Ascending aorta (tissue), 2 donors: ENCODE results near the gene GDPD1. TPM values are rescaled to one million over a fixed set of nuclear protein-coding genes. Genes with fewer than 3 reads are reported as not detected.

ENCODE experiments used
- DNase-seq, 2 donors: peaks; one replicate each; pipeline ENCODE4 v3.0.0-alpha.2; 2019; ENCODE audit warnings: low spot score in 2 of 2
- H3K27ac ChIP-seq, 2 donors: fragments of 200-600 bp; sonication (generic); one replicate each; pipeline ENCODE4 v1.5.1; 2016 to 2017; ENCODE audit warnings: mild to moderate bottlenecking in 1 of 2
- H3K27me3 ChIP-seq: fragments of 200-600 bp; sonication (generic); one replicate; pipeline ENCODE4 v1.5.1; 2017
- H3K36me3 ChIP-seq, 2 donors: fragments of 200-600 bp; sonication (generic); one replicate each; pipeline ENCODE4 v1.5.1; 2016
- H3K4me1 ChIP-seq, 2 donors: fragments of 200-600 bp; sonication (generic); one replicate each; pipeline ENCODE4 v1.5.1; 2016 to 2017; ENCODE audit warnings: mild to moderate bottlenecking in 1 of 2
- H3K4me3 ChIP-seq, 2 donors: fragments of 200-600 bp; sonication (generic); one replicate each; pipeline ENCODE4 v1.5.1; 2016 to 2017; ENCODE audit warnings: mild to moderate bottlenecking in 1 of 2
- H3K9me3 ChIP-seq, 2 donors: fragments of 200-600 bp; sonication (generic); one replicate each; pipeline ENCODE4 v1.5.1; 2016
- CTCF ChIP-seq, 3 experiments: fragments of 200-600 bp in 2 of 3; fragments of 450-650 bp in 1 of 3; sonication (generic) in 2 of 3; IDR thresholded peaks; one replicate each; pipeline ENCODE4 v1.5.1; 2016 to 2019; ENCODE audit warnings: antibody characterized with exemption in 3 of 3, mild to moderate bottlenecking in 1 of 3, moderate library complexity in 1 of 3
- intact Hi-C: fragments of 100-400 bp; cut with DNase I; formaldehyde crosslinking; loops from one replicate; pipeline ENCODE4 v1.15.1; 2023
- total RNA-seq: library from RNA; depleted of rRNA; stranded (reverse); fragments of >200 nt; gene quantifications from one replicate; pipeline ENCODE4 v1.1.0, GENCODE V29; 2016

Gene GDPD1
- total RNA-seq, 1 donor from 2014 or later: not detected

GRCh38 chr17:59193336-59193862 is 26.9 kb upstream of the GDPD1 start:
- intact Hi-C loops: no loop called here
- Histone ChIP-seq H3K27me3 (no peaks in the 10 kb centered on the region), H3K27ac (no peak overlapping the region), H3K9me3 (no peaks in the 10 kb centered on the region), H3K36me3 (no peaks in the 10 kb centered on the region), H3K4me3 (no peak overlapping the region), H3K4me1 (no peaks in the 10 kb centered on the region)
- DNase-seq: no peak
- TF ChIP-seq CTCF (IDR thresholded peaks at IDR 0.05): no peak

- Histone ChIP-seq H3K4me3 (no peak overlapping the region), H3K27me3 (no peaks in the 10 kb centered on the region), H3K36me3 (no peaks in the 10 kb centered on the region), H3K4me1 (no peaks in the 10 kb centered on the region), H3K9me3 (no peaks in the 10 kb centered on the region), H3K27ac (no peak overlapping the region)
- DNase-seq: no peak
- intact Hi-C loops: no loop called here
- no peak for TF ChIP-seq CTCF (IDR thresholded peaks at IDR 0.05)
Observed at GRCh38 chr17:59199398-59199797, 20.9 kb upstream of the GDPD1 start.

- no peaks in the 10 kb centered on the region for H3K4me1 ChIP-seq
- H3K36me3 ChIP-seq: no peaks in the 10 kb centered on the region
- TF ChIP-seq CTCF (IDR thresholded peaks at IDR 0.05): no peak
- intact Hi-C loops: no loop called here
- H3K9me3 ChIP-seq: no peaks in the 10 kb centered on the region
- no peak overlapping the region for H3K27ac ChIP-seq
- H3K4me3 ChIP-seq: no peak overlapping the region
- DNase-seq: no peak
- no peaks in the 10 kb centered on the region for H3K27me3 ChIP-seq
Observed at GRCh38 chr17:59202320-59202719, 18.0 kb upstream of the GDPD1 start.

GRCh38 chr17:59219370-59219769 is 941 bp upstream of the GDPD1 start:
- H3K4me3 ChIP-seq: peak overlapping the region in 1 of 2 donors; percentile 84
- H3K4me1 ChIP-seq: no peaks in the 10 kb centered on the region
- H3K27ac ChIP-seq: no peak overlapping the region
- intact Hi-C loops: loop anchor here (10.0 kb wide), 1 partner anchor 695 kb away; no protein-coding TSS in a partner anchor
- no peaks in the 10 kb centered on the region for H3K27me3 ChIP-seq
- DNase-seq: no peak
- TF ChIP-seq CTCF (IDR thresholded peaks at IDR 0.05): no peak
- H3K36me3 ChIP-seq: peaks cover under 1 to 7% of the 10 kb centered on the region in 2 donors
- H3K9me3 ChIP-seq: no peaks in the 10 kb centered on the region

- Histone ChIP-seq H3K27ac (no peak overlapping the region), H3K4me1 (no peaks in the 10 kb centered on the region), H3K4me3 (peak overlapping the region; percentile 78 to 84), H3K9me3 (no peaks in the 10 kb centered on the region), H3K36me3 (peaks cover 0 to under 1% of the 10 kb centered on the region in 2 donors), H3K27me3 (no peaks in the 10 kb centered on the region)
- no peak for TF ChIP-seq CTCF (IDR thresholded peaks at IDR 0.05)
- intact Hi-C loops: loop anchor here (10.0 kb wide), 2 partner anchors 225 to 695 kb away; no protein-coding TSS in a partner anchor
- no peak for DNase-seq
Observed at GRCh38 chr17:59219992-59220327, 351 bp upstream of the GDPD1 start.
